NCI-H2081 treated with DMSO at 0.1 percent for 48 hours (cell line): ENCODE measurements around the gene PTPRG.

Experiments
- DNase-seq: peaks from one replicate; lab custom pipeline; 2025; lab: John Stamatoyannopoulos, UW

Gene PTPRG

GRCh38 chr3:61769266-61769990, 208.1 kb downstream of the PTPRG start:
- DNase-seq: no peak

GRCh38 chr3:61771976-61772375, 210.6 kb downstream of the PTPRG start:
- DNase-seq: no peak

GRCh38 chr3:61772456-61772855, 211.1 kb downstream of the PTPRG start:
- no peak for DNase-seq

GRCh38 chr3:61774279-61774890, 213.0 kb downstream of the PTPRG start:
- DNase-seq: no peak

GRCh38 chr3:61776390-61776789, 215.0 kb downstream of the PTPRG start:
- no peak for DNase-seq

- DNase-seq: no peak
Observed at GRCh38 chr3:61777483-61777882, 216.1 kb downstream of the PTPRG start.

- no peak for DNase-seq
Observed at GRCh38 chr3:61778095-61778494, 216.7 kb downstream of the PTPRG start.

GRCh38 chr3:61780016-61780415, 218.6 kb downstream of the PTPRG start:
- no peak for DNase-seq

GRCh38 chr3:61780455-61781228, 219.3 kb downstream of the PTPRG start:
- no peak for DNase-seq

- DNase-seq: no peak
Observed at GRCh38 chr3:61783993-61784718, 222.8 kb downstream of the PTPRG start.

GRCh38 chr3:61788623-61789507, 227.5 kb downstream of the PTPRG start:
- DNase-seq: no peak

- DNase-seq: no peak
Observed at GRCh38 chr3:61789861-61790260, 228.5 kb downstream of the PTPRG start.

- no peak for DNase-seq
Observed at GRCh38 chr3:61790411-61790810, 229.0 kb downstream of the PTPRG start.

GRCh38 chr3:61793056-61793455, 231.7 kb downstream of the PTPRG start:
- no peak for DNase-seq

GRCh38 chr3:61793521-61793920, 232.2 kb downstream of the PTPRG start:
- DNase-seq: no peak

- no peak for DNase-seq
Observed at GRCh38 chr3:61794341-61794740, 233.0 kb downstream of the PTPRG start.

- DNase-seq: no peak
Observed at GRCh38 chr3:61794961-61795360, 233.6 kb downstream of the PTPRG start.

- DNase-seq: no peak
Observed at GRCh38 chr3:61796088-61796680, 234.8 kb downstream of the PTPRG start.

GRCh38 chr3:61796911-61797310, 235.5 kb downstream of the PTPRG start:
- DNase-seq: no peak

- peak; percentile 57 for DNase-seq
Observed at GRCh38 chr3:61802772-61803171, 241.4 kb downstream of the PTPRG start.

- DNase-seq: no peak
Observed at GRCh38 chr3:61803983-61804382, 242.6 kb downstream of the PTPRG start.
